Measurements from ENCODE around the gene KPNA3. TPM values are rescaled to one million over a fixed set of nuclear protein-coding genes. Genes with fewer than 3 reads are reported as not detected.

KPNA3 gene
- total and polyA plus RNA-seq, 7 donors: 15.6 to 64.3 (median 41.5) TPM

DNA sequence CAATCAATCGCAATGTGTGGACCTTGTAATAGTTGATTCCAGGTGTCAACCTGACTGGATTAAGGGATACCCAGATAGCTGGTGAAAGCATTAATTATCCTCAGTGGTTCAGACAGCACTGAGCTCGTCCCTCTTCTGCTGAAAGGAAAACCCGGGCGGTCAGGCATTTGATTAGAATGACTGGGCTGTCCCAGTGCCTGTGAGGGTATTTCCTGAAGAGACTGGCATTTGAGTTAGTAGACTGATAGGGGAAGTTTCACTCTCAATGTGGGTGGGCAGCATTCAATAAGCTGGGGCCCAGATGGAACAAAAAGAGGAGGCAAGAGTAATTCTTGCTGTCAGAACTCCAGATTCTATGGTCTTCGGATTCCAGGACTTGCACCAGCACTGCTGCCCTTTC lies 31.9 kb downstream of the KPNA3 start:
- H3K36me3 ChIP-seq: no peaks in the 10 kb centered on the region
- no peak for DNase-seq
- TF ChIP-seq, protein P1, sequence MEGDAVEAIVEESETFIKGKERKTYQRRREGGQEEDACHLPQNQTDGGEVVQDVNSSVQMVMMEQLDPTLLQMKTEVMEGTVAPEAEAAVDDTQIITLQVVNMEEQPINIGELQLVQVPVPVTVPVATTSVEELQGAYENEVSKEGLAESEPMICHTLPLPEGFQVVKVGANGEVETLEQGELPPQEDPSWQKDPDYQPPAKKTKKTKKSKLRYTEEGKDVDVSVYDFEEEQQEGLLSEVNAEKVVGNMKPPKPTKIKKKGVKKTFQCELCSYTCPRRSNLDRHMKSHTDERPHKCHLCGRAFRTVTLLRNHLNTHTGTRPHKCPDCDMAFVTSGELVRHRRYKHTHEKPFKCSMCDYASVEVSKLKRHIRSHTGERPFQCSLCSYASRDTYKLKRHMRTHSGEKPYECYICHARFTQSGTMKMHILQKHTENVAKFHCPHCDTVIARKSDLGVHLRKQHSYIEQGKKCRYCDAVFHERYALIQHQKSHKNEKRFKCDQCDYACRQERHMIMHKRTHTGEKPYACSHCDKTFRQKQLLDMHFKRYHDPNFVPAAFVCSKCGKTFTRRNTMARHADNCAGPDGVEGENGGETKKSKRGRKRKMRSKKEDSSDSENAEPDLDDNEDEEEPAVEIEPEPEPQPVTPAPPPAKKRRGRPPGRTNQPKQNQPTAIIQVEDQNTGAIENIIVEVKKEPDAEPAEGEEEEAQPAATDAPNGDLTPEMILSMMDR (IDR thresholded peaks at IDR 0.05): no peak
- TF ChIP-seq EP300 (IDR thresholded peaks at IDR 0.05) (no peak), POLR2AphosphoS5 (IDR thresholded peaks at IDR 0.05) (no peak), POLR2A (IDR thresholded peaks at IDR 0.05) (no peak)
- 89 to 95% methylated on average over 5 of the region's 5 CpGs for WGBS, 2 donors
- peaks cover 0 to 5% (median 0%) of the 10 kb centered on the region in 4 donors for H3K4me1 ChIP-seq
- H3K27me3 ChIP-seq: no peaks in the 10 kb centered on the region
- no peaks in the 10 kb centered on the region for H3K9me3 ChIP-seq
- intact Hi-C loops (cut with DNase I): no loop called here
- no peak overlapping the region for H3K27ac ChIP-seq
- H3K4me3 ChIP-seq: no peak overlapping the region

DNA sequence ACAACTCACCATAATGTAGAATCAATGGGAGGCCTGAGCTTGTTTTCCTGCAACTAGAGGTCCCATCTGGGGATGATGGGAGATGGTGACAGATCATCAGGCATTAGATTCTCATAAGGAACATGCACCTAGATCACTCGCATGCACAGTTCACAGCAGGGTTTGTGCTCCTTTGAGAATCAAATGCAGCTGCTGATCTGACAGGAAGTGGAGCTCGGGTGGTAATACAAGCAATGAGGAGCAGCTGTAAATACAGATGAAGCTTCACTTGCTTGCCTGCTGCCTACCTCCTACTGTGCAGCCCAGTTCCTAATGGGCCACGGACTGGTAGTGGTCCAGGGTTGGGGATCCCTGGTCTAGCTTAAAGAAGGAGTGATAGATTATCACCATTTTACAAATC lies 33.0 kb downstream of the KPNA3 start:
- Histone ChIP-seq H3K4me1 (peaks cover 0 to 5% (median 0%) of the 10 kb centered on the region in 4 donors), H3K27ac (no peak overlapping the region), H3K9me3 (no peaks in the 10 kb centered on the region), H3K27me3 (no peaks in the 10 kb centered on the region), H3K4me3 (no peak overlapping the region), H3K36me3 (no peaks in the 10 kb centered on the region)
- TF ChIP-seq, protein P1 (IDR thresholded peaks at IDR 0.05): no peak
- no peak for TF ChIP-seq POLR2A (IDR thresholded peaks at IDR 0.05)
- no peak for TF ChIP-seq EP300 (IDR thresholded peaks at IDR 0.05)
- no peak for TF ChIP-seq POLR2AphosphoS5 (IDR thresholded peaks at IDR 0.05)
- no peak for DNase-seq
- intact Hi-C loops (cut with DNase I): no loop called here
- 72 to 75% methylated on average over 3 of the region's 3 CpGs for WGBS, 2 donors

DNA sequence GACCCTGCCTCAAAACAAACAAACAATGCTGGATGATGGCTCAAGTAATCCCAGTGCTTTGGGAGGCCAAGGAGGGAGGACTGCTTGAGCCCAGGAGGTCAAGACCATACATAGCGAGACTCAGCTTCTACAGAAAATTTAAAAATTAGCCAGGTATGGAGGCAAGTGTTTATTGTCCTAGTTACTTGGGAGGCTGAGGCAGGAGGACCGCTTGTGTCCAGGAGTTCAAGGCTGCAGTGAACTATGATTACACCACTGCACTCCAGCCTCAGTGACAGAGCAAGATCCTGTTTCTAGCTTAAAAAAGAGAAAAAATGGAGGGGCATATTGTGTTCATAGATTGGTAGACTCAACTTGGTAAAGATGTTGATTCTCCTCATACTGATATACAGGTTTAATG lies 36.2 kb downstream of the KPNA3 start:
- no peaks in the 10 kb centered on the region for H3K27me3 ChIP-seq
- no peak for DNase-seq
- no peaks in the 10 kb centered on the region for H3K9me3 ChIP-seq
- peaks cover 0 to 5% (median 0%) of the 10 kb centered on the region in 4 donors for H3K4me1 ChIP-seq
- TF ChIP-seq, protein P1 (IDR thresholded peaks at IDR 0.05): no peak
- TF ChIP-seq EP300 (IDR thresholded peaks at IDR 0.05) (no peak), POLR2AphosphoS5 (IDR thresholded peaks at IDR 0.05) (no peak), POLR2A (IDR thresholded peaks at IDR 0.05) (no peak)
- intact Hi-C loops (cut with DNase I): no loop called here
- H3K36me3 ChIP-seq: no peaks in the 10 kb centered on the region
- H3K4me3 ChIP-seq: no peak overlapping the region
- 72 to 97% methylated on average over 2 of the region's 2 CpGs for WGBS, 2 donors
- no peak overlapping the region for H3K27ac ChIP-seq

DNA sequence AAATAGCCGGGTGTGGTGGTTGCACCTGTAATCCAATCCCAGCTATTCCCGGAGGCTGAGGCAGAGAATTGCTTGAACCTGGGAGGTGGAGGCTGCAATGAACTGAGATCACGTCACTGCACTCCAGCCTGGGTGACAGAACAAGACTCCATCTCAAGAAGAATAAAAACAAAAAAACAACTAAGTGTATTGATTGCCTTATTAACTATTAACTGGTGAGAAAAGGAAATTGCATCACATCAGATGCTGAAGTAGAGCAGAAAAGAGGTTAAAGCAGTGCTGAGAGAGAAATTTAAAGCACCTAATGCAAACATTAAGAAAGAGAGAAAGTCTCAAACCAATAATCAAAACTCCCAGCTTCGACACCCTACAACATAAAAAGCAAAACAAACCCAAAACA lies 38.3 kb downstream of the KPNA3 start:
- H3K27ac ChIP-seq: no peak overlapping the region
- no peak overlapping the region for H3K4me3 ChIP-seq
- no peaks in the 10 kb centered on the region for H3K9me3 ChIP-seq
- H3K36me3 ChIP-seq: no peaks in the 10 kb centered on the region
- H3K27me3 ChIP-seq: no peaks in the 10 kb centered on the region
- WGBS, 2 donors: 91 to 97% methylated on average over 4 of the region's 4 CpGs
- intact Hi-C loops (cut with DNase I): no loop called here
- TF ChIP-seq POLR2AphosphoS5 (IDR thresholded peaks at IDR 0.05): no peak
- TF ChIP-seq, protein P1 (IDR thresholded peaks at IDR 0.05): no peak
- TF ChIP-seq POLR2A (IDR thresholded peaks at IDR 0.05): no peak
- TF ChIP-seq EP300 (IDR thresholded peaks at IDR 0.05): no peak
- peaks cover 0 to under 1% (median 0%) of the 10 kb centered on the region in 4 donors for H3K4me1 ChIP-seq
- DNase-seq: no peak

DNA sequence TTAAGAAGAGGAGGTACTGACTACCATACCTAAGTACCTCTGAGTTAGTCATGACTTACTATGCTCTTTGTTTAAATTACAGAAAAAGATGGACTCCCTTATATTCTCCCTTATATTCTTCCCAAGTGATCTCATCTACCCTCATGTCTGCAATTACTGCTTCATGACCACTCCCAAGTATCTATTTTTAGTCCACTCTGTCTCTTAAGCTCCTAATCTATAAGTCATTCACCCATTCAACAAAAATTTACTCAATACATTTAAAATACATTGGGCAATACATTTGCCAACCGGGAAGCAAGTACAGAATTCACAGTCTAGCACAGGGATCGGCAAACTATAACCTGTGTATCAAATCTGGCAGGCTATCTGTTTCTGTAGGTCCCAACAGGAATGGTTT lies 42.6 kb downstream of the KPNA3 start:
- 98% methylated on average over 2 of the region's 2 CpGs for WGBS, 2 donors
- Histone ChIP-seq H3K27me3 (no peaks in the 10 kb centered on the region), H3K27ac (no peak overlapping the region), H3K9me3 (no peaks in the 10 kb centered on the region), H3K36me3 (peaks cover 0 to 18% (median 8%) of the 10 kb centered on the region in 4 donors), H3K4me3 (no peak overlapping the region), H3K4me1 (no peaks in the 10 kb centered on the region)
- intact Hi-C loops (cut with DNase I): no loop called here
- DNase-seq: no peak
- TF ChIP-seq, protein P1 (IDR thresholded peaks at IDR 0.05): no peak
- TF ChIP-seq EP300 (IDR thresholded peaks at IDR 0.05): no peak
- no peak for TF ChIP-seq POLR2AphosphoS5 (IDR thresholded peaks at IDR 0.05)
- TF ChIP-seq POLR2A (IDR thresholded peaks at IDR 0.05): no peak
